Brain microvascular endothelial cell (primary cell): Measurements from ENCODE around the gene TMEM106A.

Source experiments
- DNase-seq: peaks from one replicate; pipeline ENCODE4 v3.0.0-alpha.2; 2020
- H3K27ac ChIP-seq: fragments of 250-450 bp; sonication (Bioruptor Pico); 2 replicates; pipeline ENCODE4 v1.5.1; 2020; ENCODE audit warnings: mild to moderate bottlenecking, moderate library complexity
- H3K27me3 ChIP-seq: fragments of 250-450 bp; sonication (Bioruptor Pico); replicated peaks from 2 replicates; pipeline ENCODE4 v1.5.1; 2020; ENCODE audit warnings: mild to moderate bottlenecking
- H3K36me3 ChIP-seq: fragments of 250-450 bp; sonication (Bioruptor Pico); replicated peaks from 2 replicates; pipeline ENCODE4 v1.5.1; 2020; ENCODE audit warnings: mild to moderate bottlenecking
- H3K4me3 ChIP-seq: 2 replicates; pipeline ENCODE4 v1.5.1; 2011; ENCODE audit warnings: low read depth, mild to moderate bottlenecking, control low read depth, low read length, moderate library complexity
- in situ Hi-C: cut with HindIII; loops from 2 replicates; pipeline ENCODE4 v1.10.0; 2017; ENCODE audit warnings: low sequenced_read_pairs, low pct_ligation_motif_present
- TF ChIP-seq, protein P1 (sequence below): IDR thresholded peaks from 2 replicates; pipeline ENCODE4 v1.5.1; 2011; ENCODE audit warnings: low read depth, mild to moderate bottlenecking, moderate library complexity, low read length, control low read depth, inconsistent platforms; ENCODE audit errors: missing control alignments

TMEM106A gene

GRCh38 chr17:43213545-43213944 is 1.9 kb downstream of the TMEM106A start:
- Histone ChIP-seq H3K27me3 (no peaks in the 10 kb centered on the region), H3K4me3 (no peak overlapping the region), H3K36me3 (peaks cover 33% of the 10 kb centered on the region), H3K27ac (no peak overlapping the region)
- in situ Hi-C loops = no loop called here
- no peak for DNase-seq
- TF ChIP-seq, protein P1, sequence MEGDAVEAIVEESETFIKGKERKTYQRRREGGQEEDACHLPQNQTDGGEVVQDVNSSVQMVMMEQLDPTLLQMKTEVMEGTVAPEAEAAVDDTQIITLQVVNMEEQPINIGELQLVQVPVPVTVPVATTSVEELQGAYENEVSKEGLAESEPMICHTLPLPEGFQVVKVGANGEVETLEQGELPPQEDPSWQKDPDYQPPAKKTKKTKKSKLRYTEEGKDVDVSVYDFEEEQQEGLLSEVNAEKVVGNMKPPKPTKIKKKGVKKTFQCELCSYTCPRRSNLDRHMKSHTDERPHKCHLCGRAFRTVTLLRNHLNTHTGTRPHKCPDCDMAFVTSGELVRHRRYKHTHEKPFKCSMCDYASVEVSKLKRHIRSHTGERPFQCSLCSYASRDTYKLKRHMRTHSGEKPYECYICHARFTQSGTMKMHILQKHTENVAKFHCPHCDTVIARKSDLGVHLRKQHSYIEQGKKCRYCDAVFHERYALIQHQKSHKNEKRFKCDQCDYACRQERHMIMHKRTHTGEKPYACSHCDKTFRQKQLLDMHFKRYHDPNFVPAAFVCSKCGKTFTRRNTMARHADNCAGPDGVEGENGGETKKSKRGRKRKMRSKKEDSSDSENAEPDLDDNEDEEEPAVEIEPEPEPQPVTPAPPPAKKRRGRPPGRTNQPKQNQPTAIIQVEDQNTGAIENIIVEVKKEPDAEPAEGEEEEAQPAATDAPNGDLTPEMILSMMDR = no peak

- TF ChIP-seq, protein P1 = no peak
- Histone ChIP-seq H3K27ac (no peak overlapping the region), H3K27me3 (no peaks in the 10 kb centered on the region), H3K4me3 (no peak overlapping the region), H3K36me3 (peaks cover 26% of the 10 kb centered on the region)
- in situ Hi-C loops = no loop called here
- DNase-seq = no peak
These were observed 3.7 kb downstream of the TMEM106A start for GRCh38 chr17:43215341-43215740.

- in situ Hi-C loops = no loop called here
- Histone ChIP-seq H3K4me3 (no peak overlapping the region), H3K27ac (no peak overlapping the region), H3K27me3 (no peaks in the 10 kb centered on the region), H3K36me3 (peaks cover 26% of the 10 kb centered on the region)
- TF ChIP-seq, protein P1 = no peak
- no peak for DNase-seq
These were observed 4.7 kb downstream of the TMEM106A start for GRCh38 chr17:43216369-43216761.

DNA sequence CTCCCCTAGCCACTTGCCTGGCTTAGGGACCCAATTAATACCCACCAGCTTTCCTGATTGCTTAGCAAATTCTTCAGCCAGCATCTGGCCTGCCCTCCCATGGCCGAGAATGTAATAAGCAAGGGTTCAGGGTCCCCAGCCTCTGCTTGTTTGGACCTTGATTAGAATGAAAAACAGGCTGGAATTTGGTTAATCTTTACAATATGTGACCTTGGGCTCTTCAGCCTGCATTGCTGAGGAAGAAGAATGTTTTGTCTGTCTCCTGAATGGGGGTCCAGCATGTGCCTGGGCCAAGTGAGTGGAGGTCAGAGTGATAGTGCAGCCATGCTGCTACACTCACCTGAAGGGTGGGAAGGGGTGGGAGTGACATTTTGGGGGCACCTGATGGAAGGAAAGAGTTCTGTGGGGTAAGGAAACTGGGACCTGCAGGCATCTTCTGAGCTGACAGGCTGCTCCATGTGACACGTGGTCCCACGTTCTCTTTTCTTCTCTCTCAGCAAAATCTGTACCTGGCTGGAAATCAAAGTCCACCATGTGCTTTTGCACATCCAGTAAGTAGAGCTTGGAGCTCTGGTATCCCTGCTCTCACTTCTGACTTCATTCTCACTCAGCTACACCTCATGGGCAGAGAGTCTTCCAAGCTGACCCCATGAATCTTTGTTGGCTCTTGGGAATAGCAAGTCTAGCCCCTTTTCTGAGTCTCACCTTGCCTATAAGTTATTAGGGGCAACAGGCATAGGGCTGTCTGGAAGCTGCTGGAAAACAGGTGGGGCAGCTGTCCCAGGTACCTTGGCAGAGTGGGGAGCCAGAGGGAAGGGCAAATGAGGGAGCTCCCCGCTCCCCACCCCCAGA is 5.3 kb downstream of the TMEM106A start:
- DNase-seq = no peak
- Histone ChIP-seq H3K4me3 (no peak overlapping the region), H3K36me3 (peaks cover 26% of the 10 kb centered on the region), H3K27ac (no peak overlapping the region), H3K27me3 (no peaks in the 10 kb centered on the region)
- TF ChIP-seq, protein P1 = no peak
- in situ Hi-C loops = no loop called here

DNA sequence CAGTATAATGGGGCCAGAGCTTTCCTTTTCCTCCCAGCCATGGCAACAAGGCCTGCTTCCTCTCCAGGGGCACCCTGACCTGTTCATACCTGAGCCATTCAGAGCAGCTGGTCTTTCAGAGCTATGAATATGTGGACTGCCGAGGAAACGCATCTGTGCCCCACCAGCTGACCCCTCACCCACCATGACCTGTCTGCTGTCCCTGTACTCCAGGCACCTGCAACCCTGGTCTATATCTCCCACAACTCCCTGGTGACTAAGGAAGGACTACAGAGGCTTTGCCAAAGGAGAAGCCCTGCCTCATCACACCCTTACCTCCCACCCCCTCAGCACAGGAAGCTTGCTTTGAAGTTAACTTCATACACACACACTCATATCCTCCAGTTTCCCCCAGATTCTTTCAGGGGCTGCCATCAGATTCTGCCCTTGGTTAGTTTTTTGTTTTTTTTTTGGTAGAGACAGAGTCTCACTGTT is 6.0 kb downstream of the TMEM106A start:
- TF ChIP-seq, protein P1 = no peak
- peaks cover 26% of the 10 kb centered on the region for H3K36me3 ChIP-seq
- no peak for DNase-seq

More for the DNA sequence above, 6.0 kb downstream of the TMEM106A start:
- in situ Hi-C loops = no loop called here
- Histone ChIP-seq H3K27me3 (no peaks in the 10 kb centered on the region), H3K27ac (no peak overlapping the region), H3K4me3 (no peak overlapping the region)
